NCI-H748 (cell line): ENCODE results near the gene MDGA2.
"Not testable (repeated sequence)": the region's sequence is repeated elsewhere in the genome, so short reads cannot be mapped to it uniquely, and the experiment has no call there.

ENCODE experiments used
- DNase-seq: peaks from one replicate; lab custom pipeline; 2025; ENCODE audit not compliant: unreplicated experiment; lab: John Stamatoyannopoulos, UW

The MDGA2 gene

GRCh38 chr14:47345016-47345415 is 330.4 kb downstream of the MDGA2 start:
- DNase-seq, result no peak

GRCh38 chr14:47332939-47333338 is 342.5 kb downstream of the MDGA2 start:
- DNase-seq, result no peak

DNA sequence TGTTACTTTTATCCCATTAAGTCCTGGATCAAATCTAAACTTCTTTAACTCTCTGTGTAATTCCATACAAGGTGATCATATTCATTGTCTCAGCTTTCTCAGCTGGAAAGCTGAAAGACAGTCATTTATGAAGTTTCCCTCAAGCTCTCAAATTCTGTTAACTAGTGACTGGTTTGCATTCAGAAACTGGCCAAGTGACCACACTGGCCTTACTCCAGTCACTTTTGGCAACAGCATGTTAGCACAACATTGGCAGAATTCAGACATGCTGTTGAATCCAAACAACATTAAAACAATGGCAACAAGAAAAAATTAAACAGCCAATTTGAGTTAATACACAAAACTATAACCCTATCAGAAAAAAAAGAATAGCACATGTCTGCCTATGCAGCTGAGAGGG is 343.3 kb downstream of the MDGA2 start:
- no peak for DNase-seq

DNA sequence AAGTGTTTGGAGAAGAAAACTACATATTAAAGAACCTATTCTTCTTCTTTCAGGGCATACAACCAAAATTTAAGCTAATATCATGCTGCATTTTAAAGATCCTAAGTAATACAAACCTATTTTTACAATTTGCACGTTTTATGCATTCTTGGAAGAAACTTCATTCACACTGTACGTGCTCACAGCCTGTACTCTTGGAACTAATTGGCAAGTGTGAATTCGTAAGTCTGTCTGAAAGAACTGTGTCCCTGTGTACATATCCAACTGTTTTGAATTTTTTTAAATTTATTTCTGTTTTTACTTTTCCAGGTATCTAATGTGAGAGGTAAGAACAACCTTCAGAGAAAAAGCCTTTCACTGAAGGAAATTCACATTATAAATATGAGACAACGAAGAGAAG is 347.0 kb downstream of the MDGA2 start:
- DNase-seq, result no peak

DNA sequence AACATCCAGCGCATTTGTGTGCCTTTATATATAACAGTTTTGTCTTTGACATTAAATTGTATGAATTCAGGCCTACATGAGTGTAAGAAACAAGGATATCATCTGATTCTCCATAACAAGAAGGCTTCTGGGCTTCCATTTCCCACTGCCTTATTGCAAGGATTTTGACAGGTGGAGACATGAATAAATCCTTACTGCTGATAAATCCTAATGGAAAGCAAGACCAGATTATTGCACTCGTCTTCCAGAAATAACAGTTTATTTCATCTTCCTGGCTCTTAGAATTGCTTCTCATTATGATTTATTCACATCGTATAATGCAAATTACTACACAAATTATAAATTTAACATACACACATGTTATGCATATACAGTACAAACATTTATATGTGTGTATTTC is 348.1 kb downstream of the MDGA2 start:
- no peak for DNase-seq

GRCh38 chr14:47322751-47323150 is 352.7 kb downstream of the MDGA2 start:
- no peak for DNase-seq

DNA sequence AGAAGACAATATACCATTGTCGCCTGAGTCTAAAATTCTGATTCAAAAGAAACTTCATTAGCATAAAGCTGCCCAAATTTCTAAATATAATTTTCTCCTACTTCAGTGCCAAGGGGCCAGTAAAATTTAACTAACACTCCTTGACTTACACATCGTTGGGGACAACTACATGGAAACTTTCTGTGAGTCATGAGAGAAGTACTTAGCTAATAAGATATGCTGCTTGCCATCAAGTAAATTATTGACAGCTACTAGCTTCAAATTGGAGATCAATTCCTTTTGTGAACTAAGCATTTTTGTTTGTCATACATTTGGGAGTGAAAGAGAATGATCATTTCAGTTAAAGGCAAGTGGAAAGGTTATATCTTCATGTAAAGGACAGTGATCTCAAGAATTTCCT is 373.3 kb downstream of the MDGA2 start:
- DNase-seq, result no peak

GRCh38 chr14:47300796-47301195 is 374.6 kb downstream of the MDGA2 start:
- no peak for DNase-seq

- DNase-seq, result no peak
Measured at GRCh38 chr14:47297374-47297773, 378.0 kb downstream of the MDGA2 start.

DNA sequence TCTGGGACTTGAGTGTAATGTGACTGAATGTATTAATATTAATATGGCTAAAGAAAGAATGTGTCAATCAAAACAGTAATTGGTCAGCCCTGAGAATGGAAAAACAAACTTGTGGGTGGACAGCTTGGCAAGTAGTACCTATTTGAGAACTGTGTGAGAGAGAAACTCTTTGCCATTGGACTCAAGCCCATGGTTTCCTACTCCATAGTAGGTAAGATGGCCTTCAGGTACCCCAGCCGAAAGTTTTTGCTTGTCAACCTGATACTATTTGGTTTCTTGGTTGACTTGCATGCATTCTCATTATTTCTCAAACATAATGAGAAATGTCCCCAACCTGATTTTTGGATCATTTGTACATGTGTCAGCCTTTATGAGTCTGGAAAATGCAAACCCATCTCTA is 391.1 kb downstream of the MDGA2 start:
- no peak for DNase-seq

DNA sequence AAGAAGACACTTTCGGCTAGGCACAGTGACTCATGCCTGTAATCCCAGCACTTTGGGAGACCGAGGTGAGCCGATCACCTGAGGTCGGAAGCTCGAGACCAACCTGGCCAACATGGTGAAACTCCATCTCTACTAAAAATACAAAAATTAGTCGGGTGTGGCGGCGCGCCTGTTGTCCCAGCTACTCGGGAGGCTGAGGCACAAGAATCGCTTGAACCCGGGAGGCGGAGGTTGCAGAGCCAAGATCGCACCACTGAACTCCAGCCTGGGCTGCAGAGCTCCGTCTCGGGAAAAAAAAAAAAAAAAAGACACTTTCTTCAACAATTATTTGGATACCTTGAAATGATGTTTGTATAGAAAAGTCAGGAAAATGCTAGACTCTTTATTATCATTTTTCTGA is 393.6 kb downstream of the MDGA2 start:
- DNase-seq, result not testable (repeated sequence)

GRCh38 chr14:47278233-47278842 is 397.1 kb downstream of the MDGA2 start:
- peak; percentile 44 for DNase-seq

DNA sequence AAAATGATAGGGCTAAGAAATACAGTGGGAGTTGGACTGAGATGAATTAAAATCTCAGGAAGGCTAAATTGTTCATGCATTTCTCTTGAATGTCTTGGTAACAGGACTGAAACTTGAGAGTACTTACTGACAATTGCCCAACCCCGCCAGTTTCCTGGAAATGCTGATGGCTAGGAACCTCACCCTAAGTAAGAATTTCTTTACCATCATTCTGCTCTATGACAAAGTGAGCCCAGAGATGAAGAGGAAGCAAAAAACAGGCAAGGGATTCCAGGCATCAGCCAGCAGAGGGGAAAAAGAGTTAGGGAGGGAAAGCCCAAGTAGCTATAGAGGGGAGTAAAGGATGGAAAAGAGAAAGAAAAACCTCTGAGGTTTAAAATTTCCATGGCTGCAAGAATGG is 397.7 kb downstream of the MDGA2 start:
- no peak for DNase-seq

DNA sequence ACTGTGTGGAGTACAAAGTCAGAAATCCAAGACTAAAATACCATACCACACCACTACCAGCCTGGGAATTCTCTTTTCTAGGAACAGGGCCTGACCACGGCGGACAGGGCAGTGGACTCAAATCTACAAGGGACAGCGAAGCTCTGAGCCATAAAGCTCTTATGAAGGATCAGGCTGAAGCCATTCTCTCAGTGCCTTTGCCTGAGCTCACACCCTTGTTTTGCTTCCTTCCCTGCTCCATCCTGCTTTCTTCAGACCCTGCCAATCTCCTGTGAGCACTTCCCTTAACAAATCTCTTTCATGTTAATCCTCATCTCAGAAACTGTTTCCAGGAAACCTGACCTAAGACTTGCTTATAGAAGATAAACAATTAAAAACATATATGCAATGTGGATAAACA is 398.5 kb downstream of the MDGA2 start:
- DNase-seq, result no peak

GRCh38 chr14:47273939-47274338 is 401.5 kb downstream of the MDGA2 start:
- no peak for DNase-seq

DNA sequence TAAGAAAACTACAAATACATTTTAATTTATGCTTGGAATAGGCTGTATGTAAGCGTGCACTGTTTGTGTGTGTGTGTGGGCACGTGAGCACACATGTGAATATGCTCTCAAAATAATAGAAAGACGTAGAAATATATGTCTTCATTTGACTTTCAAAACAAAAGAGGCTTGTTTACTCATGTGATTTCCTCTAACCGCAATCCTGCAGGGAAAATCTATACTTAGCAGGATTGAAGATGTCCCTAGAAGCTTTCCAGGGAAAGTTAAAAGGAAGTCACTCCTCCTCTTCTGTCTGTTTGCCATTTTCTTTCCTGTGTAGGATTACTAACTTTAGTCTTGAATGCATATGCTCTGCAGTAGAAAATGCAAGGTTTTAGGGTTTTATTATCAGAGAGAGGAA is 404.7 kb downstream of the MDGA2 start:
- no peak for DNase-seq

GRCh38 chr14:47269756-47270492 is 405.5 kb downstream of the MDGA2 start:
- DNase-seq, result no peak

GRCh38 chr14:47264842-47265241 is 410.6 kb downstream of the MDGA2 start:
- DNase-seq, result no peak

GRCh38 chr14:47262801-47263200 is 412.6 kb downstream of the MDGA2 start:
- no peak for DNase-seq

GRCh38 chr14:47261350-47261749 is 414.1 kb downstream of the MDGA2 start:
- DNase-seq, result no peak

DNA sequence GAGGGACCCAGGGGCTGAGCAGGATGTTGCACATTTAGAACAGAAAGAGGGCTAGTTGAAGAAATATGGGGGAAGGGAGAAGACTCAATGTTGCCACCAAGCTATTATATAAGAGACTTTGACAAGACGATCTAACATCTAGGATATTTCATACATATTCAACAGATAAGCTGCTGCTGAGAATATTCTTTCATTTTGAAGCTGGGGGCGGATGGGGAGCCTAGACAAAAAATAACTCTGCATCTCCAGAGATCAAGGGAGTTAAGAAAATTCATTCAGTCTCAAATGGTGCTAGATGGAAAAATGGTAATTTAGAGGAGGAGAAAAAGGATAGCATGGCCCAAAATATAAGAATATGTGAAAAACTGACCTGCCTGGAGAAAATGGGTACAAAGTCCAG is 415.6 kb downstream of the MDGA2 start:
- DNase-seq, result no peak

- no peak for DNase-seq
Measured at GRCh38 chr14:47257013-47257412, 418.4 kb downstream of the MDGA2 start.

GRCh38 chr14:47252802-47253201 is 422.6 kb downstream of the MDGA2 start:
- DNase-seq, result no peak
